NCI-H69 (cell line): Measurements from ENCODE around the gene GAREM1.

Experiments used
- DNase-seq: peaks from one replicate; lab custom pipeline; 2025; lab: John Stamatoyannopoulos, UW

GAREM1 gene

DNA sequence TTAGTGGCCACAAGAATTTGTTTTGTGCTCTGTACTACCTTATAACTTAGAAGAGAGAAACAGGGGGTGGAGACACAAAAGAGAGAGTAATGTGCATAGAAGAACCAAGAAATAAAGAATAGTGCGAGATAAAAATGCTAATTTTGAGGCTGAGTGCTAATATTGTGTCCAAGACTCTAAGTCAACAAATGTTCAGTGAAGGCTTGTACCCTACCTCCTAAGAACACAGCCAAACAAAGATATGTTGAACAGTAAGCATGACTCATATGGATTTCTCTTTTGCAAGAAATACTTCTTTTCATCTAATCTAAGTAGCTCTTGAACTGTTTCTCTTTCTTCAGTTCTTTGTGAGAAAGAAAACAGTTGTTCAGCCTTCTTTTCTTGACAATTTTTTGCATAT is 45.2 kb downstream of the GAREM1 start:
- DNase-seq, result no peak

- no peak for DNase-seq
These were observed 46.0 kb downstream of the GAREM1 start for GRCh38 chr18:32424696-32425095.

GRCh38 chr18:32422978-32423740 is 47.5 kb downstream of the GAREM1 start:
- DNase-seq, result peak; percentile 59

DNA sequence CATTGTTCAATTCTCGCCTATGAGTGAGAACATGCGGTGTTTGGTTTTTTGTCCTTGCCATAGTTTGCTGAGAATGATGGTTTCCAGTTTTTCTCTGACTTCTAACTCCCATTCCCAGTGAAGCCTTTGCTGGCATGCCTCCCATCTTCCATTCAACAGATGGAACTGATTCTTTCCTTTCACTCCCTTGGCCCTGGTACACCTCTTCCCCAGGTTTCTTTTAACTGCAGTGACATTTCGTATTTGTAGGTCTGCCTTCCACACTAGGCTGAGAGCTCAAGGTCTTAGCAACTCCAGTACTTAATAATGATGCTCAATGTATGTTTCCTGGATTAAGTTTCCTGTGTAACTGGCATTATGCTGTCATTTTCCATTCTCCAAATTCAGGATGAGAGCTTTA is 48.5 kb downstream of the GAREM1 start:
- peak; percentile 81 for DNase-seq

- no peak for DNase-seq
These were observed 50.5 kb downstream of the GAREM1 start for GRCh38 chr18:32420084-32420750.

- DNase-seq, result no peak
These were observed 52.5 kb downstream of the GAREM1 start for GRCh38 chr18:32418148-32418547.

- peak; percentile 37 for DNase-seq
These were observed 65.1 kb downstream of the GAREM1 start for GRCh38 chr18:32405588-32405987.

- no peak for DNase-seq
These were observed 69.1 kb downstream of the GAREM1 start for GRCh38 chr18:32401621-32402020.

DNA sequence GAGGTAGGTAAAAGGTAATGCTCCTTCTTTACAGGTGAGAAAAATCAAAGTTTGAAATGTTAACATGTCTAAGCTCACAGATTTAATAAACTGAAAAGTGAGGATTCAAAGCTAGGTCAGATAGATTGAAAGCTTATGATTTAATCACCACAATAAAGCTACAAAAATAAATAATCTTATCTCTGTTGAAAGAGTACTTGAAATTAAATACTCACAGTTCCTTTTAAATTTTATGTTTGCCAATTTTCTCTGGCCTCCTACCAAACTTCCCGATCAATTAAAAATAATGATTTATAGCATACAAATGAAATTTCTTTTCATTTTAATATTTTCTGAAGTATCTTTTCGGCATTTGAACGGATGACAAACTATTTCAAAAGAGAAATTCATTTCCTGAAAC is 77.3 kb downstream of the GAREM1 start:
- DNase-seq, result no peak

DNA sequence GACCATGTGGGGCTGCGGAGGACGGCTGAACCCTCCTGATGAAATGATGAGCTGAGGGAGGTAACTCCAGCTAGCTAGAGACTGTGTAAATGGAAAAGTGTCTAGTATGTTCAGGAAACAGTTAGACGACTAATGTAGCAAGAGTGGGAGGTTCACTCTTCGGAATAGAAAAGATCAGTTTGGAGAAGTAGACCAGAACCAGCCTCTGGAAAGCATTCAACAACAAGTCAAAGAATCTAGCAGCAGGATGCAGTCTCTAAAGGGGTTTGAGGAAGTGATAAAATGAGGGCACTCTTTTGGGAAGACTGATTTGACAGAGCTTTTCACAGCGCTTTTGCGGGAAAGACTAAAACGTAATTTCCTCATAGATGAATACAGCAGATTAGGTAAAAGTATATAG is 79.6 kb downstream of the GAREM1 start:
- DNase-seq, result no peak

DNA sequence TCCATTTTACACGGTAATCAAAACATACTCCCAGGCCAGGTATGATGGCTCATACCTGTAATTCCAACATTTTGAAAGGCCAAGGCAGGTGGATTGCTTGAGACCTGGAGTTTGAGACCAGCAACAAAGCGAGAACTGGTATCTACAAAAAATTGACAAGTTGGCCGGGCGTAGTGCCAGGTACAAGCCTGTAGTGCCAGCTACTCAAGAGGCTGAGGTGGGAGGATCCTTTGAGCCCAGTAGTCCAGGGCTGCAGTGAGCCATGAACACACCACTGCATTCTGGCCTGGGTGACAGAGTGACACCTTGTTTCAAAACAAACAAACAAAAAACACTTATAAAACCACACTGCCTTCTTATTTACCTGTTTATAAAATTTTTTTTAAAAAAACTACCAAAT is 80.8 kb downstream of the GAREM1 start:
- peak; percentile 92 for DNase-seq

- peak; percentile 78 for DNase-seq
These were observed 81.5 kb downstream of the GAREM1 start for GRCh38 chr18:32389191-32389590.

- peak; percentile 62 for DNase-seq
These were observed 84.2 kb downstream of the GAREM1 start for GRCh38 chr18:32386471-32386870.

DNA sequence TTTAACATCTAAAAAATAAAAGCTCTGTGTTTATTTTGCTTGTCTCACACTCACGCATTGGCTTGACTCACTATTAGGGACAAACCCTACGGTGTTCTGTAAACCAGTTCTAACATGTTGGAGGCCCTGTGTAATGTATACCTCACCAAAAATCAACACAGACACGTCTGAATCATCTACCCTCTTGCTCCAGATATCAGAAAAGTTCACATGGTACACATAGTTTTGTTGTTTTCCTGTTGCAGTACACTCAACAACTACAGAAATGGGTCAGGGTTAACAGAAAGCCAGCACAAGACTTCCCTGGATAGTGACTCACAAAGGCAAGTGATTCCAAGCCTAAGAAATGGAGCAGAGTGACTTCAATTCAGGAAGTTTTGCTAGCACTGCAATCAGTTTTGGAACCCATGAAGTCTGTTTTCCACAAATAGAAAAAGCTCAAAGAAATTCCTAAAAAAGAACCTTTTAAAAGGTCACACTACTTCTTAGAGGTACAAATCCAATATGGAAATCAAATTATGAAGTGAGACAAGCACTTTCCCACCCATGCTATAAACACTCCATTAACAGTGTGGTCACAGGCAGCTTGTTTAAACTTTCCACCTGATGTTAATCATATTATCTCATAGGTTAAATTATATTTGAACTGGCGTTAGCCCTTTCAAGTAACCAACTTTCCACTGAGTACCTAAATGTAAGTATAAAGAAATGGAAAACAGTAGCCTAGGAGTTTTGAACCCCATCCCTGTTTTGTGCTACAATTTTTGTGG is 87.4 kb downstream of the GAREM1 start:
- DNase-seq, result peak; percentile 74

DNA sequence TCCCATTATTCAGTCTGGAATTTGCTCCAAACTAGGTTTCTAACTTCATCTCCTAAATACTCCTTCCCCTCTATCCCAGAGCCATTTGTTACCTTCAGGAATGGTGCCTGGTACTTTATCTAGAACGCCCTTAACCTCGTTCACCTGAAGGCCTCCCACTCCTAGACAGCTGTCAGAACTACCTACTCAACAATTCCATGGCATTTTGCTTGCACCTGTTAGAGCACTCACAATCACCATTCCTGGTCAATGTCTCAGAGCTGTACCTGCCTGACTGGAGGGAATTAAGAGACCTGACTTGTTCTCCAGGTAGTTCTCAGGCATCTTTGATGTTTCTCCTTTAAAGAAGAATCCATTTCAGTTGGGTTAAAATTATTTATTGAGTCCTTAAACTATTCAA is 88.9 kb downstream of the GAREM1 start:
- DNase-seq, result no peak

DNA sequence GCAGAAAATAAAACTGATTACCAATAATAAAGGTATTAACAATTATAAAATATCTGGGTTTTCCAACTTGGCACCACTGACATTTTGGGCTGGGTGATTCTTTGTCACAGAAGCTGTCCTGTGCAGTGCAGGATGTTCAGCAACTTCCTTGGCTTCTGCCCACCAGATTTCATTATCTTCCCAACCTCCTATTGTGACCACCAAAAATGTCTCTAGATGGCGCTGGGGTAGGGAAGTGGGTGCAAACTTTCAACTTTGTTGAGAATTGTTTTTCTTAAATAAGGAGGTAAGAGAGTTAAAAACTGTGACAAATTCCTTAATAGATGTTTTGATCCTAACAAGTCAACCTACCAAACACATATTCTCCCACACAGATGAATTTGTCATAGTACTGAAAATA is 90.1 kb downstream of the GAREM1 start:
- peak; percentile 49 for DNase-seq

DNA sequence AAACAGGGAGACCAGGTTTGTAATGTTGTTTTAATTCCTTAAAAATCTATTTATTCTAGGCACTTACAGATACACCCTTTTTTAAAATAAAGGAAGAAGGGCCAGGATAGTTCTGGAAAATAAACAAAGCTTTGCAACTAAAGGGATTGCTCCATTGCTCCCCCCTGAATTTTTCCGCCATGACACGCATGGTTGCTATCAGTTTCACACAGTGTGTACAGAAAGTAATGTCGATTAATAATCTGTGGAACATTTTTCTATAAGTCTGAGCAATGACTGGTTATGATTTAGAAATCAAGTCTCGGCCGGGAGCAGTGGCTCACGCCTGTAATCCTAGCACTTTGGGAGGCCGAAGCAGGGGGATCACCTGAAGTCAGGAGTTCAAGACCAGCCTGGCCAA is 90.8 kb downstream of the GAREM1 start:
- DNase-seq, result no peak

DNA sequence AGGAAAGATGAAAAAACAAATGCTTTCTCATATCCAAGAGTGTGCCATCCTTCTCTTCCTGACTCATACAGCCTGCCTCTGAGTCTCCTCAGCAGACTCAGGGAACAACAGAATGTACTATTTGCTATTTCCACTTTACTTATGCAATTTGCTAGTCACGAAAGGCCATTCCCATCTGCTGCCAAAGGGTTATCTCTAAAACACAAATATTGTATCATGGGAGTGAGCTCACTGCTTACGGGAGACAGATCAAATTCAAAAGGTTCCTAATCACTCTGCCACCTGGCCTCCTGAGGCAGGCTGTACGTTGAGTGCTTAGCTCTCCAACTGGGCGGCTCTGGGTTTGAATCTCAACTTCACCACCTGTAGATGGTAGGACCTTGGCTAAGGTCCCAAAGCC is 92.0 kb downstream of the GAREM1 start:
- DNase-seq, result peak; percentile 80

DNA sequence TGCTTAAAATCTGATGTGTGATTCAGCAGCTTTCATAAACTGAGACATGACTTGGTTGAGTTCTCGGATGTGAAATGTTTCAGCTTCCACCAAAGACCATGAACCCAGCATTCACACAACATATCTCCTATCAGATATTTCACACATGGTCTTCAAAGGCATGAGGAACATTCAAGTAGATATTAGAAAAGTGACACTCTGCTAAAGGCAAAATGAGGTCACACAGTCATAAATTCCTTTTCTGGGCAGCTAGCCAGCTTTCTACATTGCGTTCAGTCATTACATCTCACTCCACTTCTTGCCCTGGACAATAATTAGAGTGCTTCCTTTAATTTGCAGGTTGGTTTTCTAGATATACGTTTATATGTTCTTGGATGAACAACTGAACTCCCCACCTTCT is 96.7 kb downstream of the GAREM1 start:
- peak; percentile 98 for DNase-seq

DNA sequence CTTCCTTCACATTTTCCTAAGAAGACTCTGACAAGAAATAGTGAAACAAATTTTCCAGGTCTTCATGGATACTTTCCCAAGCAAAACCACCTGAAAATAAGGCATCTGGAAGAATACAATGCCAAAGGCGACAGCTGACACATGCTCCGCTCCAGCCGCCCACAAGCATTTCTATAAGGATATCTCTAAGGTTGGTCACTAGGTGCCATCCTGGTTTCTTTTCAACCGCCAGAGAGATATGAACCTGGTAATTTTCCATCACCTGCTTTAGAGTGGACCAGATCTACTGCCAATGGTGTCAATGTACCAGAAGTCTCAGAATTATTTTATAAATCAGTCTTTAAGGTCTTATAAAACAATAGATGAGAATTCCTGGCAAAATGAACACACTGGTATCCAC is 97.2 kb downstream of the GAREM1 start:
- peak; percentile 61 for DNase-seq

GRCh38 chr18:32372381-32373061 is 98.2 kb downstream of the GAREM1 start:
- peak; percentile 97 for DNase-seq

DNA sequence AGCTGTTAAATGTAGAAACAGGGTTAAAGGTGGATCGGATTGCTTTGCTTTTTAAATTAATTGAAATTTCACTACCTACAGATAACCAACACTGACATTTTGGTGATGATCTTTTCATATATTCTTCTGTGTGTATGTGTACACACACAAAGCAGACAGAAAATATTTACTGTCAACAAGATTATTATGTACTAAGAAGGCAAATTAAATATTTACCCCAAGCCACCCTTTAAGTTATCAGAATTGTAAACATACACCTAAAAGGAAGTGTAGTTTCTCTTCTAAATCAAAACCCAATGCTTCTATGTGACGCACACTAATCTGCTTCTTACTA is 98.7 kb downstream of the GAREM1 start:
- DNase-seq, result no peak

DNA sequence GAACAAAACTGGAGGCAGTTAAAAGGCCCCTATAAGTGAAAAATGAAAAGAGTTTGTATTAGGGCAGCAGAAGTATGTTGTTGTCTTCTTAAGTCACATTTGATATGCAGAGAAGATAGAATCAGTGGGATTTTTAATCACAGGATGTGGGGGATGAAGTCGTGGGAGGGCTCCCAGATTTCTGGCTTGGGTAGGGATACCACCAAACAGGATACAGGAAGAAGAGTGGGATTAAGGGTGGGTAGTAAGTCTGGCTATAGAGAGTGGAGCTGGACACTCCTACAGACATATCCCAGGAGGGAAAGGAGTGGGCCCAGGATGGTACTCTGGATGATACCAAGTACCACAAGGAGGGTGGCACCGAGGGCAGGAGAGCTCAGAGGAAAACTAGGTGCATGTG is 99.3 kb downstream of the GAREM1 start:
- DNase-seq, result no peak
